ENCODE measurements around the gene FIGLA. TPM values are rescaled to one million over a fixed set of nuclear protein-coding genes. Genes with fewer than 3 reads are reported as not detected.
"Not testable (repeated sequence)": the region's sequence is repeated elsewhere in the genome, so short reads cannot be mapped to it uniquely, and the experiment has no call there.

FIGLA gene
- total RNA-seq, 1 donor from 2014 or later, result not detected

DNA sequence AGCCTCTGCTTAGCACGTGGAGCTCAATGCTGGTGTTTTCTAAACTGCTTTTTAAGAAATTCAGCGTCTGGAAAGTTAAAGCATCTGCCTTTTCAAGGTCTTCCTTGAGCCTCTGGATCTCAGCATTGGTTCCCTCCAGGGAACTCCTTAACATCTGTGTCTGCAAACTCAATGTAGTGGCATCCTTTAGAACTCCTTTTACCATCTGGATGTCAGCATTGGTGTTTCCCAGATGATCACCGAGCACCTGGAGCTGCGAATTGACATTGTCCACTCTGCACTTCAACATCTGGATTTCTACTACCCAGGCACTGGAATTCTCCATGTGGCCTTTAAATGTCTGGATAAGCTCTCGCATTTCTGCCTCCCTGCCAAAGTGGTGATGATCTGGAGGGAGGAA is 26.3 kb upstream of the FIGLA start:
- DNase-seq (no peak), ATAC-seq (no peak)
- intact Hi-C loops (cut with micrococcal nuclease), result no loop called here

- ATAC-seq (no peak), DNase-seq (no peak)
- intact Hi-C loops (cut with micrococcal nuclease), result no loop called here
Measured at GRCh38 chr2:70808983-70809958, 18.8 kb upstream of the FIGLA start.

GRCh38 chr2:70807828-70808118 is 17.3 kb upstream of the FIGLA start:
- ATAC-seq (no peak), DNase-seq (no peak)
- intact Hi-C loops (cut with micrococcal nuclease), result no loop called here

DNA sequence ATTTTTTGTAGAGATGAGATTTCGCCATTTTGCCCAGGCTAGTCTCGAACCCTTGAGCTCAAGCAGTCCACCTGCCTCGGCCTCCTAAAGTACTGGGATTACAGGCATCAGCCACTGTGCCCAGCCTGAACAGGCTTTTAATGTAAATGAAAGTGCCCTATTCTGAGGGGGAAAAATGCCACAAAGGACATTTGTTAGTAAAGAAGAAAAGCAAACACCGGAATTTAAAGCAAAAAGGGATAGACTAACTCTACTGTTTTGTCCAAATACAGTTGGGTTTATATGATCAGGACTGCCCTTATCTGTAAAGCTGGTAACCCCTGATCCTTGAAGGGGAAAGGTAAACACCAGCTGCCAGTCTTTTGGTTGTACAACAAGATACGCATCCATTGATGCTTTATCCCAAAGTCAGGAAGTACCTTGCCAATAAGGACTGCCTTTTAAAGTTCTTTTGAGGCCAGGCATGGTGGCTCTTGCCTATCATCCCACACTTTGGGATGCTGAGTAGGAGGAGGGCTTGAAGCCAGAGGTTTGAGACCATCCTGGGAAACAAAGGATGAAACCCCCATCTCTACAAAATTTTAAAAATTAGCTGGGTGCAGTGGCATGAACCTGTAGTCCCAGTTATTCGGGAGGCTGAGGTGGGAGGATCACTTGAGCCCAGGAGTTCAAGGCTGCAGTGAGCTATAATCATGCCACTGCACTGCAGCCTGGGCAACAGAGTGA is 16.8 kb upstream of the FIGLA start:
- intact Hi-C loops (cut with micrococcal nuclease), result no loop called here
- DNase-seq, result no peak
- no peak for ATAC-seq

DNA sequence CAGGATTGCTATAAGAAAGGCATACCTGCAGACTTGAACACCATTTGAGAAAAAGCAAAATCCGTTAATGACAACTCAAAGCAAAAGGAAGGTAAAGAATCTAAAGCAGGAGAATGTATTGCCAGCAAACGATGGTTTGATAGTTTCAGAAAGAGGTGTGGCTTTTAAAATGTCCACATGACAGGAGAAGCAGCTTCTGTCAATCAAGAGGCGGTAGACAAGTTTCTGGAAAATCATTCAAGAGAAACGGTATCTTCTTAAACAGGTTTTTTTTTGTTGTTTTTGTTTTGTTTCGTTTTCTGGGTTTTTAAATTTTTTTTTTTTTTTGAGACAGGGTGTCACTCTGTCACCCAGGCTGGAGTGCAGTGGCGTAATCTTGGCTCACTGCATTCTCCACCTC is 16.2 kb upstream of the FIGLA start:
- ATAC-seq (no peak), DNase-seq (no peak)
- intact Hi-C loops (cut with micrococcal nuclease), result no loop called here

- ATAC-seq, result no peak
- intact Hi-C loops (cut with micrococcal nuclease), result no loop called here
Measured at GRCh38 chr2:70806013-70806412, 15.6 kb upstream of the FIGLA start.

GRCh38 chr2:70801607-70802263 is 11.3 kb upstream of the FIGLA start:
- DNase-seq (no peak), ATAC-seq (no peak)
- intact Hi-C loops (cut with micrococcal nuclease), result no loop called here

More at GRCh38 chr2:70806013-70806412, 15.6 kb upstream of the FIGLA start:
- DNase-seq, result no peak

DNA sequence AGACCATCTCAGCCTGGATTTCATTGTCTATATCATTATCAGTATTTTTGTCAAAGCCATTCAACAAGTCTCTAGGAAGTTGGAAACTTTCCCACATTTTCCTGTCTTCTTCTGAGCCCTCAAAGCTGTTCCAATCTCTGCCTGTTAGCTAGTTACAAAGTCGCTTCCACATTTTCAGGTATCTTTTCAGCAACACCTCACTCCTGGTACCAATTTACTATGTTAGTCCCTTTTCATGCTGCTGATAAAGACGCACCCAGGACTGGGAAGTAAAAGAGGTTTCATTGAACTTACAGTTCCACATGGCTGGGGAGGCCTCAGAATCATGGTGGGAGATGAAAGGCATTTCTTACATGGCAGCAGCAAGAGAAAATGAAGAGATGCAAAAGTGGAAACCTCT is 9.3 kb upstream of the FIGLA start:
- DNase-seq (no peak), ATAC-seq (no peak)
- intact Hi-C loops (cut with micrococcal nuclease), result no loop called here

DNA sequence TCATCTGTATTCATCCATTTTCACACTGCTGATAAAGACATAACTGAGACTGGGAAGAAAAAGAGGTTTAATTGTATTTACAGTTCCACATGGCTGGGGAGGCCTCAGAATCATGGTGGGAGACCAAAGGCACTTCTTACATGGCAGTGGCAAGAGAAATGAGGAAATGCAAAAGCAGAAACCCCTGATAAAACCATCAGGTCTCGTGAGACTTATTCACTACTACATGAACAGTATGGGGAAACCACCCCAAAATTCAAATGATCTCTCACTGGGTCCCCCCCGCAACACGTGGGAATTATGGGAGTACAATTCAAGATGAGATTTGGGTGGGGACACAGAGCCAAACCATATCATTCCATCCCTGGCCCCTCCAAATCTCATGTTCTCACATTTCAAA is 7.6 kb upstream of the FIGLA start:
- ATAC-seq; intact Hi-C loops (cut with micrococcal nuclease); DNase-seq: not testable (repeated sequence)

DNA sequence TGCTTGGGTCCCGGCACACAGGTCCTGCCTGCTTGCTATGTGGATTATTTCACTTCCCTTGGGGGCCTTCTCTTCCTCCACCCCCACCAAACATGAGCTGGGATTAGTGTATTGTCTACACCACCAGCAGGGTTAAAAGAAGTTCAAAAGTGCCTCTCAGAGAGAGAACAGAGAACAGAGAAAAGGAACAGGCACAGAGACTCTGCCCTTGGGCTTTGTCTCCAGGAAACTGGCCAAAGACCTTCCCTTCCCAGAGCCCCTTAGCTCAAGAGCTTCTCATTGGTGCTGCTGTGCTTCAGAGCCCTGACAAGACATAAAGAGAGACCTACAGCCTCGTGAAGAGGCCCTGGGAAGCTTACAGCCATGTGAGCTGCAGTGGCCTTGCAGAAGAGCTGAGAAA is 7.1 kb upstream of the FIGLA start:
- intact Hi-C loops (cut with micrococcal nuclease), result no loop called here

GRCh38 chr2:70796262-70796661 is 5.8 kb upstream of the FIGLA start:
- intact Hi-C loops (cut with micrococcal nuclease), result no loop called here
- DNase-seq (no peak), ATAC-seq (no peak)

More for the DNA sequence above, 7.1 kb upstream of the FIGLA start:
- ATAC-seq (no peak), DNase-seq (no peak)

- ATAC-seq (no peak), DNase-seq (no peak)
- intact Hi-C loops (cut with micrococcal nuclease), result no loop called here
Measured at GRCh38 chr2:70795164-70795995, 4.9 kb upstream of the FIGLA start.

- intact Hi-C loops (cut with micrococcal nuclease), result no loop called here
- no peak for ATAC-seq
Measured at GRCh38 chr2:70793450-70793849, 3.0 kb upstream of the FIGLA start.

GRCh38 chr2:70789304-70790135 is 923 bp downstream of the FIGLA start:
- ATAC-seq (peak; percentile 85), DNase-seq (peak; percentile 73)
- intact Hi-C loops (cut with micrococcal nuclease), result no loop called here

More at GRCh38 chr2:70793450-70793849, 3.0 kb upstream of the FIGLA start:
- no peak for DNase-seq

DNA sequence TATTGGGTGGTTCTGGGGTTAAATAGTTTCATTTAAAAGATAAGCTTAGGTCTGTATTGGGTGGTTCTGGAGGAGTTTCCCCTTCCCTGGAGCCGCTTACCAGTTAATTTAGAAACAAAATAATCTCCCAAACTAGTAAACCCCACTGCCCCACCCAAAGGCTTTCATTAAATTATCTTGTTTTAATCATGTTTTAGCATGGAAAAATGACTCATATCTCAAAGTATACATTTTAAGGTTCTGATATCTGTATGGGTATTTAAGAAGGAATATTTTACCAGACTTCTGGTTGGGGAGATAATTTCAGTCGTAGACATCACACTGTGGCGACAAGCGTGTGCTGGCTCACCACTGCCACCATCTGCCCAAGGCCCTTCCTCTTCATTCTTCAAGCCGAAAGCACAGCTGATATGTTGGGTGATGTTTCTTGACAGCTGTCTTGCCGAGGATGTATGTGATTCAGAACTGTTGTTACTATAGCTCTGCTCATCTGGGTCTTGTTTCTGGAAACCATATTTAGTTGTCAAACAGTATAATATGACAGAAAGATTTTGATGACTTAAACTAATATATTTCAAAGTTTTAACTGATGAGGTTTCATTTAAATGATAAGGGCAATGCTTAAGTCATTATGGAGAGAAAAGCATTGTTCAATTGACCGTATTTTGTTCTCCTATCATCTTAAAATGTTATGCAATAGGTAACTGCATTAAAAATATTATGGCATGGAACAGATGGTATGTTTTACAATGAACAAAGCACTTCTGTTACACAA is 5.1 kb downstream of the FIGLA start:
- intact Hi-C loops (cut with micrococcal nuclease), result no loop called here
- ATAC-seq, result peak; percentile 25
- DNase-seq, result no peak

DNA sequence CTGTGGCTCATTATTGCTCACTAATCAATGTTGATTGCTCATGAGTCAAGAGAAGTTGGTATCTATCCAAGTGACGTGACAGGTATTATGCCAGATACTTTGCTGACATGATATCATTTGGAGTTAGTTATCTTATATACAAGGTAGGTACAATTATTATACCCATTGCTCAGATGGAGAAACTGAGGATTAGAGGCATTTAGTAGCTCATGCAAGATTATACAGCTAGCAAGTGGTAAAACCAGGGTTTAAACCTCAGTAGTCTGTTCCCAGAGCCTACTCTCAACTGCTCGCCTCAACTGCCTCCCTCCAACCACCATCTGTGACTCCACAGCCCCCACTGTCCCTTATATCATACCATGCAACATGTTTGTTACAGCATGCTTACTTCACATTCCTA is 6.1 kb downstream of the FIGLA start:
- ATAC-seq, result no peak
- intact Hi-C loops (cut with micrococcal nuclease), result no loop called here
- DNase-seq, result no peak

DNA sequence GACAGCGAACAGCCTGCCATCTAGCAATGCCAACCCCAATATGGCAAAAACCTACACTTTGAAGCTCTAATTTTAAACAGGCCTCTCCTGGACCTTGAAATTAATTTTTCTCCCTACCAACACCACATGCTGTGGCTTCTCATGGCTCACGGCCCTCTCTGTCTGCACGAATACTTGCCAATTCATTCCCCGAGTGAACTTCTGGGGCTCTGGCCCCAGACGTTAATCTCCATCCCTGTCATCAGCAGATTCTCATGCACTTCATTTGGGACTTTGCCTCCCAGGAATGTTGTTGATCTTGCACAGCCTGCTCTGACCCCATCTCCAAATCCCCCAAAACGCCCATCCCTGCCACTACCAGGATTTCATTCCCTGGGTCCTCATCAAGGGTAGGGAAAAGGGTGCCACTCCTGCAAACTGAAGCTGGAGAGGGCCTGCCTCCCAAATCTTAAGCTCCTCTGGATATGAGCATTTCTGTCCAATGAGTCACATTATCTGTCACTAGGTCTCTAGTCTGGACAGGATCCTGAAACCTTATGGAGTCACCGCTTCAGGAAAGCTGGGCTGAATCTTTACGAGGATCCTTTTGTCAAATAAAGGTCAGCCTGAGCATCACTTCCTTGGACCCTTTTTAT is 10.4 kb downstream of the FIGLA start:
- DNase-seq (no peak), ATAC-seq (no peak)
- intact Hi-C loops (cut with micrococcal nuclease), result no loop called here

All from left ventricle myocardium superior (tissue), 1 donor.